Naive thymus-derived CD8-positive, alpha-beta T cell (primary cell): ENCODE results near the gene BANF1. TPM values are rescaled to one million over a fixed set of nuclear protein-coding genes. Genes with fewer than 3 reads are reported as not detected.
A peak's percentile ranks its signal among the peaks of the same experiment; 100 is the strongest.

Source experiments
- ATAC-seq, 2 donors: fragments of 150-1000 bp; cut with Tn5 transposase in 1 of 2; sonication (Bioruptor Pico), chemical (Tn5 transposase) in 1 of 2; 1 replicate in 1 of 2; 2 replicates in 1 of 2; pipeline ENCODE4 v1.10.0; 2021; ENCODE audit warnings: mild to moderate bottlenecking in 2 of 2, moderate library complexity in 2 of 2
- POLR2A ChIA-PET: fragments of 350-600 bp; sonication (Branson Sonifier 250); formaldehyde crosslinking; loops from one replicate; lab custom pipeline; 2021; ENCODE audit warnings: antibody characterized with exemption; lab: Charles Lee
- DNase-seq, 10 donors: peaks; one replicate each; pipeline versions ENCODE4 v3.0.0 to v3.0.0-alpha.2; 2020 to 2022
- H3K27ac Mint-ChIP-seq, 10 donors: one replicate each; pipeline ENCODE4 v1.8.0; 2020 to 2022; ENCODE audit warnings: mild to moderate bottlenecking in 10 of 10, mixed read lengths in 10 of 10, moderate library complexity in 4 of 10, inconsistent platforms in 1 of 10
- H3K27me3 Mint-ChIP-seq, 5 donors: one replicate each; pipeline ENCODE4 v1.8.0; 2021 to 2022; ENCODE audit warnings: mixed read lengths in 5 of 5
- H3K36me3 Mint-ChIP-seq, 3 donors: one replicate each; pipeline ENCODE4 v1.8.0; 2020 to 2022; ENCODE audit warnings: mixed read lengths in 3 of 3, mild to moderate bottlenecking in 2 of 3, inconsistent platforms in 1 of 3
- H3K4me1 Mint-ChIP-seq, 4 donors: one replicate each; pipeline ENCODE4 v1.8.0; 2021 to 2022; ENCODE audit warnings: mixed read lengths in 4 of 4
- H3K4me3 Mint-ChIP-seq, 10 donors: one replicate each; pipeline ENCODE4 v1.8.0; 2020 to 2022; ENCODE audit warnings: mild to moderate bottlenecking in 10 of 10, mixed read lengths in 10 of 10, moderate library complexity in 6 of 10, inconsistent platforms in 1 of 10
- H3K9me3 Mint-ChIP-seq, 9 donors: one replicate each; pipeline ENCODE4 v1.8.0; 2020 to 2022; ENCODE audit warnings: mixed read lengths in 9 of 9, mild to moderate bottlenecking in 3 of 9, inconsistent platforms in 1 of 9, moderate library complexity in 1 of 9
- polyA plus RNA-seq, 3 donors: library from polyadenylated mRNA; unstranded; fragments of 300-500 nt; fragmentation: Illumina TruSeq; gene quantifications; one replicate each; pipeline ENCODE4 v1.2.3, GENCODE V29; 2021
- total RNA-seq, 8 experiments: library from RNA in 2 of 8; stranded (reverse) in 2 of 8; gene quantifications; one replicate each; pipeline ENCODE4 v1.2.3 and lab custom pipeline; 2021 to 2026

The BANF1 gene
- total and polyA plus RNA-seq, 5 experiments from 2014 or later: 96.2 to 250 (median 225) TPM

- Mint-ChIP-seq H3K27me3 (peaks cover 0 to 5% (median 0%) of the 10 kb centered on the region in 5 donors), H3K4me3 (peak overlapping the region in 3 of 10 donors; percentile 9 to 45 (median 45)), H3K4me1 (peaks cover 17 to 40% (median 35%) of the 10 kb centered on the region in 4 donors), H3K9me3 (no peaks in the 10 kb centered on the region), H3K36me3 (peaks cover 0 to 5% (median 3%) of the 10 kb centered on the region in 3 donors), H3K27ac (peak overlapping the region in 2 of 10 donors; percentile 59 to 65)
- ATAC-seq (no peak), DNase-seq (no peak)
- POLR2A ChIA-PET: interaction anchor here (0.6 kb wide), 1 partner anchor 1280 kb away, joined by 5 read pairs; no protein-coding TSS in a partner anchor
Measured at GRCh38 chr11:66047541-66048365, 45.5 kb downstream of the BANF1 start.

GRCh38 chr11:66048547-66049323, 46.4 kb downstream of the BANF1 start, which contains the start of gene GAL3ST3:
Gene GAL3ST3, minus strand, starts transcription at chr11:66049161. Its CDS starts 3,746 bp downstream, at chr11:66045415.
- DNase-seq (peak in 1 of 10 donors; percentile 10), ATAC-seq (no peak)
- peak within 1 kb of the TSS; percentile 19 to 72 (median 45) for H3K4me3 Mint-ChIP-seq
- peaks cover 0 to 5% (median 0%) of the 10 kb centered on the region in 5 donors for H3K27me3 Mint-ChIP-seq
- POLR2A ChIA-PET: no interaction called here
- peaks cover 0 to 11% (median 3%) of the 10 kb centered on the region in 3 donors for H3K36me3 Mint-ChIP-seq
- H3K4me1 Mint-ChIP-seq: peaks cover 22 to 46% (median 42%) of the 10 kb centered on the region in 4 donors
- no peaks in the 10 kb centered on the region for H3K9me3 Mint-ChIP-seq
- H3K27ac Mint-ChIP-seq: peak within 1 kb of the TSS in 4 of 10 donors; percentile 53 to 65 (median 62)

- peak overlapping the region; percentile 93 to 100 (median 99) for H3K4me3 Mint-ChIP-seq
- H3K27ac Mint-ChIP-seq: peak overlapping the region in 9 of 10 donors; percentile 51 to 98 (median 94)
- H3K4me1 Mint-ChIP-seq: peaks cover 21 to 44% (median 38%) of the 10 kb centered on the region in 4 donors
- ATAC-seq (no peak), DNase-seq (no peak)
- POLR2A ChIA-PET: interaction anchor here (1.4 to 2.5 kb wide), 3 partner anchors 10 to 217 kb away, joined by 4 to 11 read pairs (median 8); no protein-coding TSS in a partner anchor
- no peaks in the 10 kb centered on the region for H3K9me3 Mint-ChIP-seq
- peaks cover 0 to 5% (median 0%) of the 10 kb centered on the region in 5 donors for H3K27me3 Mint-ChIP-seq
- H3K36me3 Mint-ChIP-seq: peaks cover under 1 to 26% (median 3%) of the 10 kb centered on the region in 3 donors
Measured at GRCh38 chr11:66050581-66051231, 48.4 kb downstream of the BANF1 start.

- Mint-ChIP-seq H3K27me3 (peaks cover 0 to 5% (median 0%) of the 10 kb centered on the region in 5 donors), H3K27ac (peak overlapping the region; percentile 51 to 98 (median 94)), H3K9me3 (no peaks in the 10 kb centered on the region), H3K4me1 (peaks cover 19 to 44% (median 37%) of the 10 kb centered on the region in 4 donors), H3K36me3 (peaks cover 3 to 32% (median 3%) of the 10 kb centered on the region in 3 donors), H3K4me3 (peak overlapping the region; percentile 93 to 100 (median 99))
- ATAC-seq: no peak
- POLR2A ChIA-PET: interaction anchor here (1.4 to 2.9 kb wide), 5 partner anchors 10 to 216 kb away, joined by 4 to 26 read pairs (median 9); partner anchors contain the start of genes BANF1, EIF1AD and PACS1
- no peak for DNase-seq
Measured at GRCh38 chr11:66051371-66051765, 49.1 kb downstream of the BANF1 start.

- Mint-ChIP-seq H3K9me3 (no peaks in the 10 kb centered on the region), H3K36me3 (peaks cover 3 to 39% (median 3%) of the 10 kb centered on the region in 3 donors), H3K27me3 (peaks cover 0 to 5% (median 0%) of the 10 kb centered on the region in 5 donors), H3K27ac (peak within 1 kb of the TSS; percentile 95 to 99 (median 98)), H3K4me1 (peaks cover 19 to 44% (median 37%) of the 10 kb centered on the region in 4 donors), H3K4me3 (peak within 1 kb of the TSS; percentile 98 to 100 (median 99))
- POLR2A ChIA-PET: interaction anchor here (0.7 to 2.9 kb wide), 19 partner anchors 9 to 476 kb away, joined by 3 to 26 read pairs (median 4); partner anchors contain the start of genes BANF1, CST6, EHBP1L1 and EIF1AD
- ATAC-seq (peak; percentile 95 to 97), DNase-seq (peak; percentile 88 to 97 (median 94))
Measured at GRCh38 chr11:66051766-66052663, 49.7 kb downstream of the BANF1 start, which contains the start of gene SF3B2. Gene SF3B2, plus strand, starts transcription at chr11:66052364. Its CDS starts 21 bp downstream, at chr11:66052385.

- POLR2A ChIA-PET: interaction anchor here (0.7 to 2.9 kb wide), 17 partner anchors 8 to 476 kb away, joined by 3 to 26 read pairs (median 4); partner anchors contain the start of genes BANF1, CST6, EHBP1L1 and EIF1AD
- Mint-ChIP-seq H3K9me3 (no peaks in the 10 kb centered on the region), H3K36me3 (peaks cover 3 to 45% (median 6%) of the 10 kb centered on the region in 3 donors), H3K4me3 (peak overlapping the region; percentile 98 to 100 (median 99)), H3K27ac (peak overlapping the region; percentile 95 to 99 (median 98)), H3K4me1 (peaks cover 19 to 44% (median 37%) of the 10 kb centered on the region in 4 donors), H3K27me3 (peaks cover 0 to 5% (median 0%) of the 10 kb centered on the region in 5 donors)
- ATAC-seq (peak in 1 of 2 donors; percentile 0), DNase-seq (no peak)
Measured at GRCh38 chr11:66052664-66052982, 50.3 kb downstream of the BANF1 start.

Other genes starting within 250 kb of the BANF1 start
- gene AP5B1, start 221.5 kb upstream of the BANF1 start, total RNA-seq: 10 to 100 TPM; 25.5 to 25.8 TPM
- 10 to 100 TPM in 2 of 3 donors, 1 to 10 TPM in 1; 8.6 to 15.2 (median 10.2) TPM for gene AP5B1, start 221.5 kb upstream of the BANF1 start, polyA plus RNA-seq
- not detected for gene OVOL1, start 215.4 kb upstream of the BANF1 start, total RNA-seq
- not detected for gene OVOL1, start 215.4 kb upstream of the BANF1 start, polyA plus RNA-seq
- gene SNX32, start 168.5 kb upstream of the BANF1 start, total RNA-seq: 1 to 10 TPM; 2.1 to 2.2 TPM
- gene SNX32, start 168.5 kb upstream of the BANF1 start, polyA plus RNA-seq: 1 to 10 TPM in 1 of 3 donors, under 1 TPM in 2; 0.39 to 1.5 (median 0.40) TPM
- 100 to 1,000 TPM; 486 to 532 TPM for gene CFL1, start 144.3 kb upstream of the BANF1 start, total RNA-seq
- gene CFL1, start 144.3 kb upstream of the BANF1 start, polyA plus RNA-seq: 1,000 to 10,000 TPM; 2,347 to 2,575 (median 2,358) TPM
- gene MUS81, start 142.1 kb upstream of the BANF1 start, total RNA-seq: 10 to 100 TPM; 91.9 to 97.8 TPM
- 10 to 100 TPM; 21.7 to 26.5 (median 24.5) TPM for gene MUS81, start 142.1 kb upstream of the BANF1 start, polyA plus RNA-seq
- 10 to 100 TPM; 15.2 to 16.9 TPM for gene EFEMP2, start 129.7 kb upstream of the BANF1 start, total RNA-seq
- 1 to 10 TPM in 2 of 3 donors, not detected in 1; 1.8 to 2.5 TPM for gene EFEMP2, start 129.7 kb upstream of the BANF1 start, polyA plus RNA-seq
- gene CTSW, start 122.7 kb upstream of the BANF1 start, total RNA-seq: 10 to 100 TPM; 52.1 to 52.6 TPM
- 100 to 1,000 TPM; 255 to 495 (median 475) TPM for gene CTSW, start 122.7 kb upstream of the BANF1 start, polyA plus RNA-seq
- 10 to 100 TPM; 33.0 to 35.6 TPM for gene FIBP, start 114.0 kb upstream of the BANF1 start, total RNA-seq
- gene FIBP, start 114.0 kb upstream of the BANF1 start, polyA plus RNA-seq: 10 to 100 TPM; 74.9 to 97.6 (median 86.0) TPM
- 10 to 100 TPM; 25.8 to 29.5 TPM for gene CCDC85B, start 111.8 kb upstream of the BANF1 start, total RNA-seq
- gene CCDC85B, start 111.8 kb upstream of the BANF1 start, polyA plus RNA-seq: 10 to 100 TPM; 77.2 to 83.6 (median 83.0) TPM
- not detected for gene FOSL1, start 102.1 kb upstream of the BANF1 start, total RNA-seq
- under 1 TPM in 2 of 3 donors, not detected in 1; 0.17 to 0.22 TPM for gene FOSL1, start 102.1 kb upstream of the BANF1 start, polyA plus RNA-seq
- gene C11orf68, start 83.4 kb upstream of the BANF1 start, total RNA-seq: 10 to 100 TPM; 53.5 to 57.8 TPM
- gene C11orf68, start 83.4 kb upstream of the BANF1 start, polyA plus RNA-seq: 10 to 100 TPM; 46.0 to 82.2 (median 67.3) TPM
- gene DRAP1, start 83.1 kb upstream of the BANF1 start, total RNA-seq: 10 to 100 TPM; 73.1 to 75.8 TPM
- 100 to 1,000 TPM; 103 to 112 (median 110) TPM for gene DRAP1, start 83.1 kb upstream of the BANF1 start, polyA plus RNA-seq
- not detected for gene TSGA10IP, start 57.0 kb upstream of the BANF1 start, total RNA-seq
- not detected for gene TSGA10IP, start 57.0 kb upstream of the BANF1 start, polyA plus RNA-seq
- 10 to 100 TPM; 81.9 to 91.9 TPM for gene SART1, start 40.8 kb upstream of the BANF1 start, total RNA-seq
- gene SART1, start 40.8 kb upstream of the BANF1 start, polyA plus RNA-seq: 10 to 100 TPM; 16.2 to 57.3 (median 30.4) TPM
- 10 to 100 TPM; 62.4 to 64.8 TPM for gene EIF1AD, start 346 bp upstream of the BANF1 start, total RNA-seq
- 10 to 100 TPM; 11.5 to 18.7 (median 14.3) TPM for gene EIF1AD, start 346 bp upstream of the BANF1 start, polyA plus RNA-seq
- gene CST6, start 9.5 kb downstream of the BANF1 start, total RNA-seq: not detected
- gene CST6, start 9.5 kb downstream of the BANF1 start, polyA plus RNA-seq: not detected
- gene CATSPER1, start 24.0 kb downstream of the BANF1 start, total RNA-seq: not detected
- under 1 TPM in 1 of 3 donors, not detected in 2; 0.11 TPM for gene CATSPER1, start 24.0 kb downstream of the BANF1 start, polyA plus RNA-seq
- gene GAL3ST3, start 46.7 kb downstream of the BANF1 start, total RNA-seq: not detected
- gene GAL3ST3, start 46.7 kb downstream of the BANF1 start, polyA plus RNA-seq: under 1 TPM in 1 of 3 donors, not detected in 2; 0.27 TPM
- 100 to 1,000 TPM; 184 to 197 TPM for gene SF3B2, start 49.9 kb downstream of the BANF1 start, total RNA-seq
- gene SF3B2, start 49.9 kb downstream of the BANF1 start, polyA plus RNA-seq: 100 to 1,000 TPM in 1 of 3 donors, 10 to 100 TPM in 2; 70.3 to 115 (median 91.6) TPM
- gene PACS1, start 67.8 kb downstream of the BANF1 start, total RNA-seq: 100 to 1,000 TPM; 312 to 317 TPM
- gene PACS1, start 67.8 kb downstream of the BANF1 start, polyA plus RNA-seq: 10 to 100 TPM; 35.9 to 98.8 (median 49.9) TPM